KG1 (cell line): ENCODE measurements around the gene GPHA2.

Source experiments
- DNase-seq: peaks from one replicate; lab custom pipeline; 2025; lab: John Stamatoyannopoulos, UW

GPHA2 gene

DNA sequence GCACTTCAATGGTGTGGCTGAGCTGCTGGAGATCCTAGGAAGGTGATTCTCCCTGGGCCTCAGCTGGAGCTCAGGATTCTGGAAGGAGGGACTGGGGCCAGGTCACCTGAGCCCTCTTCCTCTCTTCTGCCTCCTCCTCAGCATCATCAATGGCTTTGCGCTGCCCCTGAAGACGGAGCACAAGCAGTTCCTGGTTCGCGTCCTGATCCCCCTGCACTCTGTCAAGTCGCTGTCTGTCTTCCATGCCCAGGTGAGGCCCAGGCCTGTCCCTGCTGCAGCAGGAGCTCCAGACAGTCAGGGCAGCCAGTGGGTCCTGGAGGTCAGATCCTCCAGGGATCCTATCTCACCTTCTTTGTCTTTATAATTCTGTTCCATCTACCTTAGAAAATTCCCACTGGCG lies 5.4 kb downstream of the GPHA2 start:
- DNase-seq = no peak

- no peak for DNase-seq
Measured at GRCh38 chr11:64929625-64930024, 6.1 kb downstream of the GPHA2 start.

DNA sequence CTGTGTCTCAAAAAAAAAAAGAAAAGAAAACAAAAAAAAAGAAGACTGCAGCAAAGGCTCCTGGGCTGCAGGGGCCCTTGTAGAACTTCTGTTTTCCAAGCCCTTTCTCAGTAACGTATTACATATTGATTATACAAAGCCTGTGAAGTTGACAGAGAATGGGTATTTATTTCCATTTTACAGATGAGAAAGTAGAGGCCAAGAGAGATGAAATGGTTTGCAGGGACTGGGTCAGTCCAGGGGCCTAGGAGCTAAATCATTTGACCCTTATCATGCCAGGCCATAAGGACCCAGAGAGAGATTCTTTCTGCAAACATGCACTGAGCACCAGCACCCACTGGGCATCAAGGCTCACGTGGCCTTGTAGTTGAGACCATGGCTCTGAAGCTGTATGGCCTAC lies 6.7 kb downstream of the GPHA2 start:
- no peak for DNase-seq

- DNase-seq = no peak
Measured at GRCh38 chr11:64926689-64927088, 9.0 kb downstream of the GPHA2 start.

DNA sequence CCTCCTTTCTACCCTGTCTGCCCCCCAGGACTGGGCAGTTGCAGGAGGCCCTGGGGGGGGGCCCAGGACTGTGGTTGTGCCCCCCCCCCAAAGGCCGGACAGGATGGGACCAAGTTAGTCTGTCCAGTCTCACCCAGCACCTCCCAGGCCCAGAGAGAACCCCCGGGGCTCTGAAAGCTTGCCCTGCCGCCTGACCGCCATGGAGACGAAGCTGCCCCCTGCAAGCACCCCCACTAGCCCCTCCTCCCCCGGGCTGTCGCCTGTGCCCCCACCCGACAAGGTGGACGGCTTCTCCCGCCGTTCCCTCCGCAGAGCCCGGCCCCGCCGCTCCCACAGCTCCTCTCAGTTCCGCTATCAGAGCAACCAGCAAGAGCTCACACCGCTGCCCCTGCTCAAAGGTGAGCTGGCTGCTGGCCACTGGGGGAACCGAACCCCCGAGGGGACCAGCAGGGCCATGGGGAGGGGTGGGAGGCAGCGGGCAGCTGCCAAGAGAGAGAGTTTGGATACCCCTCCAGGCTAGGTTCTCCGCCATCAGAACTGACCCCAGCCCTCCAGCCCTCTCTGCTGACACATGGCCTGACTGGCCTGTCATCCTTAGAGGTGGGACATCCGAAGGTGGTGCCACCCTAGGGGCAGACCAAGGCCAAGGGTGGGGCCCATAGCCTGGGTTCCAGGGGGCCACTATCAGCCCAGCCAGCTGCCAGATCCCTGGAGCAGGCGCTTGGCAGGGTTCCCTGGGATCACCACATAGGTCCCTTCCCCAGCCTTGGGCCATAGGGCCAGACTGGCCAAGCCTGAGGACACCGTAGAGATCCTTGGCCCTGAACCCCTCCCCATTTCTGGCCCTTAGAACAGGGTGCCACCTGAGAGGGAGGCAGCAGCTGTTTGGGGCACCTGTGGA lies 9.9 kb downstream of the GPHA2 start:
- DNase-seq = no peak

- no peak for DNase-seq
Measured at GRCh38 chr11:64924910-64925284, 10.8 kb downstream of the GPHA2 start.

- DNase-seq = peak; percentile 81
Measured at GRCh38 chr11:64923944-64924909, 11.5 kb downstream of the GPHA2 start, which contains the start of gene PPP2R5B. TSS of gene PPP2R5B (plus strand) at chr11:64924689. CDS start at chr11:64925735, 1,046 bp downstream.

GRCh38 chr11:64923151-64923661 lies 12.5 kb downstream of the GPHA2 start:
- DNase-seq = no peak

GRCh38 chr11:64921384-64921783 lies 14.3 kb downstream of the GPHA2 start:
- no peak for DNase-seq

- no peak for DNase-seq
Measured at GRCh38 chr11:64920124-64920523, 15.6 kb downstream of the GPHA2 start.

- DNase-seq = no peak
Measured at GRCh38 chr11:64919627-64920026, 16.1 kb downstream of the GPHA2 start.

DNA sequence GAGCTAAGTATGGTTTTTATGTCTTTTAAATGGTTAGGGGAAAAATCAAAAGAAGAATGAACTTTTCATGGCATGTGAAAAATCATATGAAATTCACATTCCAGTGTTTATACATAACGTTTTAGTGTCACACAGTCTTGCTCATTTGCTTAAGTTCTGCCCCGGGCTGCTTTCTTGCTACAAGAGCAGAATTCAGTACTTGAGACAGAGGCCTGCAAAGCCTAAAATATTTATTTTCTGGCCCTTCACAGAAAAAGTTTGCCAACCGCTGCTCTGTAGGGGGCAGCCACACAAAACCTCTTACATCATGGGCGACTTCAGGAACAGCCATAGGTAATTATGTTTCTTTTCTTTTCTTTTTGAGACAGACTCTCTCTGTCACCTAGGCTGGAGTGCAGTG lies 17.7 kb downstream of the GPHA2 start:
- DNase-seq = peak; percentile 37

- DNase-seq = no peak
Measured at GRCh38 chr11:64917663-64917995, 18.1 kb downstream of the GPHA2 start.

DNA sequence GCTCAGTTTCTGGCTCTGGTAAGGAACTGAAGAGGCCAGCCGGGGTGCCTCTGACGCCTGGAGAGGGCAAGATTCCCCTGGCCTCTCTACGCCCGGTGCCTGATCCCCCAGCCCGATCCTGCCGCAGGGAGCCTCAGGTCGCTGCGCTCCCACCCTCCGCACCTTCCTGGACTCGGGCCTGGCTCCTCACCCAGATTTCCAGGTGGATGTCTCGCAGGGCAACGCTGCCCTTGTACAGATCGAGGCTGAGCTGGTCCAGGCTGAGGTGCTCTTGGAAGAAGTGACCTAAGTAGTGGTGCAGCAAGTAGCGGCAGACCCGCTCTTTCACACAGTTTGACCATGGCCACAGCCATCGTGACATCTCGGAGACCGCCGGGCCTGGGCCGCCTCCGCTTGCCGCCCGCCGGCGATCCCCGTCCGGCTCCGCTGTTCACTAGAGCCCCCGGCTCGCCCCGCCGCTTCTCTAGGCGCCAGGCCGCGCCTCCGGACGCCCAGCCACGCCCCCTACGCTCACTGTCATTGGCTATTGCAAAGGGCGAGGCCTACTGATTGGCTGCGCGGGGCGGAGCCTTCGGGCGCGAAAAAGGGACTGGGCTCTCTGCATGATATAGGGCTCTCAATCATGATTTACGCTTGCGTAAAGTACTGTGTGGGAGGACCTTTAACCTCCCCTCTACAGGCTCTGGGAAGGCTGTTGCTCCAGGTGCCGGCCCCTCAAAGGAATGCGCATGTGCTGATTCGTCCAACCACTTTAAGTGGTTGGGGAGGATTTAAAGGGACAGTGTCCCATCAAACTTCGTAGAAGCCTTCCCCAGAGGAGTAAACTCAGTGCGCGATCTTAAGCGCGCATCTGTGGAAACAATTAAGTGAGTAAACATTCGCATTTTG lies 18.7 kb downstream of the GPHA2 start, which contains the start of gene ATG2A:
Gene ATG2A (minus strand): TSS at position 435 of the 888 bp plus-strand sequence. CDS start 74 bp downstream, at position 361.
- peak; percentile 99 for DNase-seq

GRCh38 chr11:64916040-64916774 lies 19.5 kb downstream of the GPHA2 start:
- DNase-seq = no peak

GRCh38 chr11:64915376-64915887 lies 20.3 kb downstream of the GPHA2 start:
- DNase-seq = no peak

DNA sequence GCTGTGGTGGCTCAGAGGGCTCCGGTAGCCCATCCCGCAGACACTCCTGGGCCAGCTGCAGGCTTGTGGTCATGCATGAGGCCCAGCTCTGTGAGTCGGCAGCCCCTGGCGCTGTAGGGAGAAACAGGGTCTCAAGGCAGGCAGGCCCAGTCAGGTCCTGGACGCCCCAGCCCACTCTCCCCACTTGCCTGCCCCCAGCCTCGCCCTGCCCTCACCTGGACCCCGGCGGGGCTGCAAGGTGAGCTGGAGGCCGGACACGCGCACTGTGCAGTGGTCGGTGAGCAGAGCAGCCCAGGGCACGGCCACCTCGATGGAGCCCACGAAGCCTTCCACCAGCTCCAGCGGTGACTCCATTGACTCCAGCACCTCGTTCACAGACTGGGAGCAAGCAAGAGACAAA lies 21.6 kb downstream of the GPHA2 start:
- no peak for DNase-seq

DNA sequence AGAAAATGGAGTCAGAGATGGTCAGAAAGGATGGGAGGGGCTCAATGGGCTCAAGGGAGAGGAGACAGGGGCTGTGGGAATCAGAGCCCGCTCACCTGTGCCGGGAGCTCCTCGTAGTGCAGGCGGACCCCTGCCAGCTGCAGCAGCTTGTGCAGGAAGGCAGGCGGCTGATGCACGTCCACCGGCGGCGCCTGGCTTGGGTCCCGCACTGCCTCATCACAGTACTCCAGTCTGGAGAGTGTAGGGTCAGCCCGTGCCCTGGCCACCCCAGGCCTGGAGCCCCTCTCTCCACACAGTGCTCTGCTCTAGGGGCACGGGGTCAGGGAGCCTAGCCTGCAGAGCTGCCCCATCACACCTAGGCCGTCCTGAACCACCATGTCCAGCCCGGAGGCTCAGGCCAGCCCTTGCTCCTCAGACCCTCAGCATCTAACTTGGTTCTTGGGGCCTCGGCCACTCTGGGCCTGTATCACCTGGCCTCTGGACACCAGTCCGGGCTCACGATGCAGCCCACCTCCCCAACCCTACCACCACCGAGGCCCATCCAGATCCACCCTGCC lies 22.4 kb downstream of the GPHA2 start:
- DNase-seq = no peak

- no peak for DNase-seq
Measured at GRCh38 chr11:64911689-64912088, 24.0 kb downstream of the GPHA2 start.

GRCh38 chr11:64911142-64911541 lies 24.6 kb downstream of the GPHA2 start:
- DNase-seq = no peak
